GM19468 (cell line): ENCODE data around the gene KRT31.
"Not testable (repeated sequence)": the region's sequence is repeated elsewhere in the genome, so short reads cannot be mapped to it uniquely, and the experiment has no call there.

Experiments used
- ATAC-seq: cut with Tn5 transposase; IDR thresholded peaks from one replicate; pipeline ENCODE4 v1.9.1; 2021; ENCODE audit warnings: mild to moderate bottlenecking, moderate library complexity, moderate number of reproducible peaks; ENCODE audit not compliant: unreplicated experiment; ENCODE audit errors: extremely low read depth

KRT31 gene

DNA sequence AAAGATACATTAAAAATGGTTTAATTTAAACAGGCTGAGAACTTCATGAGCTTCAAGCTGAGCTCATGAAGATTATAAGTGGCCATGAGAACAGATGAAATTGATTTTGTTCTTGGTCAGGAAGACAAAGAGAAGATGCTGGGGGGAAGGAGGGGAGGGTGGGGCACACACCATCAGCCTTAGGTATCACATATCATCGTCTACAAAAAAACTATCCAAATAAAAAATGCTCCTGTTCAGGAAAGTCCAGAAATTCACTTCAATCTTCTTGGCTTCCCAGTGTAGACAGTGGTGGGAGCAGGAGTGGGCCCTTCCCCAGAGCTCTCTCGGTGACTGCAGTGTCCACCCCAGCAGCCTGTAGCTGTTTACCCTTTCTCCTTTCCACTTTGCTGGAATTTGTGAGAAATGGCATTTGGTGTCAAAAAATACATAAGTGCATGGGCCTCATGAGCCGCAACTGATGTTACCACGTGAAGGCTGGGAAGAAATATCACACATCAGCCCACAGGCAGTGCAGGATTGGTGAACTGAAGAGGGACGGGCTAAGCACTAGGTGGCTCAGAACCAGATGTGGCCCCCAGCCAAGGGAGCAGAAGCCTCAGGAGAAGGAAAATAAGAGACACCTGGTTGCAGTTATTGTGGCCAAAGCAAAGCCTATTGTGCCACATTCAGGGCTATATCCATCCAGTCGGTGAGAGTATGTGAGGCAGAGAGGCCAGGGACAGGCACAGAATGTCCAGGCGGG, 20.9 kb upstream of the KRT31 start:
- no peak for ATAC-seq

GRCh38 chr17:41417576-41418015, 20.2 kb upstream of the KRT31 start:
- no peak for ATAC-seq

DNA sequence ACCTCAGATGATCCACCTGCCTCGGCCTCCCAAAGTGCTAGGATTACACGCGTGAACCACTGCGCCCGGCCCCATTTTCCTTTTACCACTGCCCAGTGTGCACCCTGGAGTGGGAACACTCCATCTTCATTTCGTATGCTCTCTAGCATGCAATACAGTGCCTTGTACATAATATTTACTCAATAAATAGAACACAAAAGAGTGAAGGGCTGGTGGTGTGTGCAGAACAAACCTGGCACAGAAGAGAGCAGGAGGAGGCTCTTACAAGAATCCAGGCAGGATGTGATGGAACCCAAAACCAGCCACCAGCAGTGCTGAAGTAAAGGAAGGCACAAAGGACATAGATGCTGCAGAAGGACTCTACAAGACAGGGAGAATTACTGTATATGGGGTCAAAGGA, 19.7 kb upstream of the KRT31 start:
- ATAC-seq, result no peak

- ATAC-seq, result no peak
These were observed 19.1 kb upstream of the KRT31 start for GRCh38 chr17:41416479-41416878.

DNA sequence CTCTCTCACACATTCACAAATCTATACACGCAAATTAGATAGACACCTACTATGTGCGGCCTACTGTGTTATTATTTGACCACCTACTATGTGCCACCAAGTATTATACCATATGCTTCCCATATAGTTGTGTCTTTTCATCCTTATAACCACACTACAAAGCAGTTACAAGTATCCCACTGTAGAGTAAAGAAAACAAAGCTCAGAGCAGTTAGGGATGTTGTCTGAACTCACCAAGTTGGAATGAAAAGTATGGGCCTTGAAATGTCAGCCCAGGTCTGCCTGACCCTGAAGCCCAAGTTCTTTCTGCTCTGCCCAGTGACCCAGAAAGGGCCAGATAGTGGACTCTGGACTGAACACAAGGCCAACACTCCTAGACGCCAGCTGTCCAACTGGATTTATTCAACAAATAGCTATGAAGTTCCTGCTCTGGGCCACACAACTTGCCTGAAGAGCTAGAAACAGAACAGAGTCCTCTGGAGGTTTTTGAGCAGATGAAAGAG, 18.5 kb upstream of the KRT31 start:
- ATAC-seq, result no peak

DNA sequence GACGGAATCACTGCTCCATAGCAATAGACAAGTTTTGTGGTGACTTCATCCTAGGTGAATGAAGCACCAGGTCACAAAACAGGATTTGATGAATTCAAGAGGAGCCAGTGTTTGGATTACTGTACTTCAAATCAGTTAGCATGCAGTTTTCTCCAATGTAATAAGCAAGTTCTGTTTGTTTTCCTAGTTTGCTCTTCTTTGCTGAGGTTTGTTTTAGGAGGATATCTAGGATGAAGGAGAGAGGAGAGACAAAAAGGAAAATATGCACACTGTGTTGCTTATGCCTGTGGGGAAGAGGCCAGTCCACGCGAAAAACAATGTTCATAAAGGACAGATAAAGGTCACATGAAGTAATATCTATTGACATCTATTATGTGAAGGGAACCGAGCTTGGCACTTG, 18.0 kb upstream of the KRT31 start:
- ATAC-seq, result no peak

GRCh38 chr17:41413982-41414381, 16.6 kb upstream of the KRT31 start:
- ATAC-seq, result no peak

- ATAC-seq, result no peak
These were observed 16.0 kb upstream of the KRT31 start for GRCh38 chr17:41413353-41413957.

- ATAC-seq, result no peak
These were observed 13.8 kb upstream of the KRT31 start for GRCh38 chr17:41411072-41411840.

DNA sequence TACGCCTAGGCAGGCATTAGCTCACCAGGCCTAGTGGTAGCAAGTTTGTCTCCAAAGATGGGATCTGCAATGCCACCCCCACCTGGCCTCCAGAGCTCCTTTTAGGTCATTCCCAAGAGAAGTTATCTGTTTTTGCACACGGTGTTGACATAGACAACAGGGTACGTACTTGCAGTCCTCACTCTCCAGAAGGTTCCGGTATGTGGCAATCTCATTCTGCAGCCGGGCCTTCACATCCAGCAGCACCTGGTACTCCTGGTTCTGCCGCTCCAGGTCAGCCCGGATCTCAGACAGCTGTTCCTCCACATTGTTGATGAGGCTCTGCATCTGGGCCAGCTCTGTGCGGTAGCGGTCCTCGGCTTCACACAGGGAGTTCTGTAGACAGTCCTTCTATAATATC, 9.8 kb upstream of the KRT31 start:
- ATAC-seq, result no peak

DNA sequence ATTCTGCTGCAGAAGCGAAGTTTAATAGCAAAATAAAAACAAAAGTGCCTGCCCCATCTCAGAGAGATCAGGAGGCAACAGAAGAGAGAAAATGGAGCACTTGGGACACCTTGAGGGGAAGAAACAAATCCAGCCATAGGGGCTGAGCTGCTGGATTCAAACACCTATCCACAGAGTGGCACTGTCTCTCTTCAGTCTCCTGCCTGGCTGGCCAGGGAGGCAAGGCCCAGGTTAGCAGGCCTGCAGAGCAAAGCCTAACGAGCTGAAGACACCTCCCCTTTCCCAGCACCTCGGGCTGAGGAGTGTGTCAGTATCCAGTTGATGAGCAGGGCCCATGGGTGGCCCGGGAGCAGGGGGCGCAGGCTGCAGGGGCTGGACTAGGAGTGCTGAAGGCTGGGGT, 8.8 kb upstream of the KRT31 start:
- ATAC-seq, result no peak

- no peak for ATAC-seq
These were observed 6.7 kb upstream of the KRT31 start for GRCh38 chr17:41404024-41404671.

DNA sequence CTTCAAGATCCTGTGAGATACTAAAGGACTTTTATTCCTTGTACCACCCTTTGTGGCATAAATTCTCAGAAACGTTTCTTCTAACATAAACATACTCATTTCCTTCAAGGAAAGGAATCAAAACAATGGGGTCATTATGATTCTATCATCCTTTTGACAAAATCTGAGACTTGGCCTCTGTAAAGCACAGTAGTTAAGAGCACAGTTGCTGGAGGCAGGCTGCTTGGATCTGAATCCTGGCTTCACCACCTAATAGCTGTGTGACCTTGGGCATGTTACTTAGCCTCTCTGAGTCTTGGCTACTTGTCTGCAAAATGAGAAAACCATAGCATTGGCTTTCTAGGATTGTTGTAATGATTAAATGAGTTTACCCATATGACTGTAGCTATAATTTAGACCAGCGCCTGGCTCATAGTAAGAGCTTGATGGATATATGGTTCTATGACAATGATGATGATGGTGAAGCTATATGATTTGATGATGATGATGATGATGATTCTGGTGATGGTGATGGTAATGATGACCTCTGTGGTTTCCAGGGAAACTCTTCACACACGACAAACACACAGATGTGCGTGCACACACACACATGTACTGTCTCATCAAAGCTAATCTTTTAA, 6.1 kb upstream of the KRT31 start:
- ATAC-seq, result no peak

DNA sequence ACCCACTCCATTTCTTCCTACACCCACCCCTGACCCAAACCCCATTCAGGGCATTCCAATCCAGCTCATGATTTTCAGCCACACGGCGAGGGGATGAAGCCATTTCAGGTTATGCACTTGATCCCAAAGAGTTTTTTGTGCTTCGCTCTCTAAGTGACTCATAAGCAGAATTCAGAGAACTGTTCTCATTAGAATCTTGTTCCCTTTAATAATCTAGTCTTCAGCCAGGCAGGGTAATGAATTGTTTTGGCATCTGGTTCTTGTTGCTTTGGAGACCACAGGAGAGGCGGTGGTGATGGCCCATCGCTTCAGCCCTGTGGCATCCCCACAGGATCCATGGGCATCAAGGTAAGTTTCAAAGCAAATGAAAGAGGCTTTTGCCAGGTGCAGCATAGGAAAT, 4.8 kb upstream of the KRT31 start:
- ATAC-seq, result no peak

GRCh38 chr17:41396340-41396739, 1.1 kb downstream of the KRT31 start:
- ATAC-seq, result no peak

GRCh38 chr17:41395611-41396010, 1.8 kb downstream of the KRT31 start:
- ATAC-seq, result no peak

GRCh38 chr17:41395044-41395443, 2.4 kb downstream of the KRT31 start:
- ATAC-seq, result not testable (repeated sequence)

- ATAC-seq, result no peak
These were observed 3.0 kb downstream of the KRT31 start for GRCh38 chr17:41394254-41394996.

DNA sequence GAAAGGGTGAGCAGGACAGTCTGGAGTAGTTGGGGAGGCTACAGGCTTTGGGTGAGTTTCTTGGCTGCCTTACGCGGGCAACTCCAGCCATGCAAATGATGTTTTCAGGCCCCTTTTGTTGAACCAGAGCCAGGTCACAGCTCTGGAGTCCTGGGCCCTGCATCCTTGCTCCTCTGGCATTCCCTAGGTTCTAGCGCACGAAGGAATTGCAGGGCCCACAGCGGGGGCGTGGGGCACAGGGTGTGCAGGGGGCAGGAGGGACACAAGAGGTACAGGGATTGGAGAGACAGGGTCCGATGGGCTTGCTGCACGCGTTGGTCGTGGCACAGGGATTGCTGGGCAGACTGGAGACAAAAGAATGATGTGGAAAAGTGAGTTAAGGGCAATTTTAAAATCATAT, 3.6 kb downstream of the KRT31 start:
- no peak for ATAC-seq

- no peak for ATAC-seq
These were observed 4.1 kb downstream of the KRT31 start for GRCh38 chr17:41393294-41393693.
